ENCODE data around the gene CAMK2B.

Gene CAMK2B

GRCh38 chr7:44329081-44329480, 3.7 kb upstream of the CAMK2B start:
- DNase-seq: no peak

- DNase-seq: no peak
Observed at GRCh38 chr7:44327981-44328380, 2.6 kb upstream of the CAMK2B start.

GRCh38 chr7:44326261-44327125, 1.1 kb upstream of the CAMK2B start:
- no peak for DNase-seq

GRCh38 chr7:44325811-44326241, 432 bp upstream of the CAMK2B start:
- DNase-seq: no peak

GRCh38 chr7:44324481-44325200, 753 bp downstream of the CAMK2B start:
- DNase-seq: no peak

GRCh38 chr7:44324204-44324480, 1.3 kb downstream of the CAMK2B start:
- no peak for DNase-seq

GRCh38 chr7:44323381-44324203, 1.8 kb downstream of the CAMK2B start:
- no peak for DNase-seq

- DNase-seq: no peak
Observed at GRCh38 chr7:44322631-44323363, 2.6 kb downstream of the CAMK2B start.

- no peak for DNase-seq
Observed at GRCh38 chr7:44321796-44322195, 3.6 kb downstream of the CAMK2B start.

- no peak for DNase-seq
Observed at GRCh38 chr7:44320794-44321371, 4.5 kb downstream of the CAMK2B start.

GRCh38 chr7:44320141-44320540, 5.3 kb downstream of the CAMK2B start:
- no peak for DNase-seq

GRCh38 chr7:44318332-44318731, 7.1 kb downstream of the CAMK2B start:
- no peak for DNase-seq

GRCh38 chr7:44315301-44315903, 10.0 kb downstream of the CAMK2B start:
- no peak for DNase-seq

GRCh38 chr7:44313621-44314031, 11.8 kb downstream of the CAMK2B start:
- no peak for DNase-seq

GRCh38 chr7:44313016-44313415, 12.4 kb downstream of the CAMK2B start:
- DNase-seq: no peak

- DNase-seq: no peak
Observed at GRCh38 chr7:44311561-44312495, 13.6 kb downstream of the CAMK2B start.

- DNase-seq: no peak
Observed at GRCh38 chr7:44310221-44310848, 15.1 kb downstream of the CAMK2B start.

- DNase-seq: peak; percentile 40
Observed at GRCh38 chr7:44309271-44310091, 15.9 kb downstream of the CAMK2B start.

- no peak for DNase-seq
Observed at GRCh38 chr7:44308596-44309270, 16.7 kb downstream of the CAMK2B start.

Data from stimulated activated CD4-positive, alpha-beta T cell treated with anti-CD3 and anti-CD28 coated beads, Interleukin-12 subunit alpha, Interleukin-12 subunit beta, amount 100 ng/mL, for 4 hours (primary cell).